Esophagus muscularis mucosa (tissue), 4 donors: ENCODE results near the gene DTX1. TPM values are rescaled to one million over a fixed set of nuclear protein-coding genes. Genes with fewer than 3 reads are reported as not detected.

Source experiments
- DNase-seq: peaks from one replicate; pipeline ENCODE4 v3.0.0-alpha.2; 2017; ENCODE audit errors: extremely low spot score
- H3K27ac ChIP-seq, 4 donors: fragments of 200-600 bp; sonication (generic); replicated peaks in 1 of 4; 1 replicate in 3 of 4; 2 replicates in 1 of 4; pipeline ENCODE4 v1.5.1; 2016 to 2019; ENCODE audit warnings: mild to moderate bottlenecking in 1 of 4
- H3K27me3 ChIP-seq, 4 donors: fragments of 200-600 bp; sonication (generic); one replicate each; pipeline versions ENCODE4 v1.5.1 to v1.6.0; 2016 to 2019
- H3K36me3 ChIP-seq, 4 donors: fragments of 200-600 bp; sonication (generic); one replicate each; pipeline ENCODE4 v1.5.1; 2016 to 2019
- H3K4me1 ChIP-seq, 4 donors: fragments of 200-600 bp; sonication (generic); one replicate each; pipeline ENCODE4 v1.5.1; 2016 to 2019
- H3K4me3 ChIP-seq, 4 donors: fragments of 200-600 bp; sonication (generic); 1 replicate in 2 of 4; 2 replicates in 2 of 4; pipeline ENCODE4 v1.5.1; 2016 to 2019; ENCODE audit warnings: mild to moderate bottlenecking in 4 of 4, moderate library complexity in 1 of 4
- H3K9me3 ChIP-seq, 4 donors: fragments of 200-600 bp; sonication (generic); 1 replicate in 3 of 4; 2 replicates in 1 of 4; pipeline ENCODE4 v1.5.1; 2016 to 2019
- CTCF ChIP-seq, 3 experiments: fragments of 200-600 bp in 2 of 3; fragments of 450-650 bp in 1 of 3; sonication (generic) in 2 of 3; IDR thresholded peaks; one replicate each; pipeline ENCODE4 v1.5.1; 2017 to 2019; ENCODE audit warnings: antibody characterized with exemption in 3 of 3, mild to moderate bottlenecking in 2 of 3, moderate library complexity in 1 of 3
- EP300 ChIP-seq: sonication (generic); formaldehyde crosslinking; IDR thresholded peaks from one replicate; pipeline ENCODE4 v1.6.1; 2017; ENCODE audit warnings: antibody characterized with exemption
- POLR2A ChIP-seq: fragments of 450-650 bp; IDR thresholded peaks from one replicate; pipeline ENCODE4 v1.6.1; 2017; ENCODE audit warnings: antibody characterized with exemption, moderate library complexity, mild to moderate bottlenecking, low read depth
- POLR2AphosphoS5 ChIP-seq, 2 donors: sonication (generic); formaldehyde crosslinking; IDR thresholded peaks; one replicate each; pipeline ENCODE4 v1.6.1; 2017; ENCODE audit warnings: antibody characterized with exemption in 2 of 2
- WGBS: methylation state at CpG from one replicate; pipeline ENCODE4 v1.1.5; 2018; 5-methylcytosine and 5-hydroxymethylcytosine counted together
- intact Hi-C: fragments of 100-400 bp; cut with DNase I; formaldehyde crosslinking; loops from one replicate; pipeline ENCODE4 v1.15.1; 2023
- total RNA-seq, 4 donors: library from RNA; depleted of rRNA; stranded (reverse); fragments of >200 nt; gene quantifications; one replicate each; pipeline versions ENCODE4 v1.1.0 to v1.2.1, GENCODE V29; 2016

Gene DTX1
- total RNA-seq, 4 donors from 2014 or later, result 3.6 to 6.1 (median 4.9) TPM

GRCh38 chr12:113075137-113075683 is 18.7 kb downstream of the DTX1 start:
- no peak for DNase-seq
- Histone ChIP-seq H3K4me1 (peaks cover 0 to 16% (median 7%) of the 10 kb centered on the region in 4 donors), H3K36me3 (no peaks in the 10 kb centered on the region), H3K27ac (no peak overlapping the region), H3K9me3 (no peaks in the 10 kb centered on the region), H3K27me3 (peaks cover 0 to 44% (median 4%) of the 10 kb centered on the region in 4 donors), H3K4me3 (no peak overlapping the region)
- intact Hi-C loops, result no loop called here
- no peak for TF ChIP-seq EP300
- TF ChIP-seq POLR2A, result no peak
- no peak for TF ChIP-seq CTCF (IDR thresholded peaks at IDR 0.05)
- no peak for TF ChIP-seq POLR2AphosphoS5 (IDR thresholded peaks at IDR 0.05)
- 78% methylated on average over 4 of the region's 6 CpGs for WGBS

GRCh38 chr12:113077057-113077858 is 20.7 kb downstream of the DTX1 start:
- no peak for TF ChIP-seq POLR2A
- TF ChIP-seq EP300, result no peak
- no peak for TF ChIP-seq CTCF (IDR thresholded peaks at IDR 0.05)
- Histone ChIP-seq H3K27me3 (peaks cover 0 to 51% (median 4%) of the 10 kb centered on the region in 4 donors), H3K9me3 (no peaks in the 10 kb centered on the region), H3K36me3 (no peaks in the 10 kb centered on the region), H3K4me3 (no peak overlapping the region), H3K27ac (no peak overlapping the region), H3K4me1 (peaks cover 0 to 2% (median 0%) of the 10 kb centered on the region in 4 donors)
- intact Hi-C loops, result no loop called here
- no peak for DNase-seq
- WGBS, result 41% methylated on average over 30 of the region's 70 CpGs

GRCh38 chr12:113077859-113078255 is 21.3 kb downstream of the DTX1 start:
- WGBS, result 54% methylated on average over 9 of the region's 48 CpGs
- H3K27ac ChIP-seq, result no peak overlapping the region

GRCh38 chr12:113081873-113082272 is 25.3 kb downstream of the DTX1 start:
- no peaks in the 10 kb centered on the region for H3K9me3 ChIP-seq
- H3K27ac ChIP-seq, result no peak overlapping the region
- H3K27me3 ChIP-seq, result peaks cover 0 to 63% (median 6%) of the 10 kb centered on the region in 4 donors
- no peak overlapping the region for H3K4me3 ChIP-seq
- DNase-seq, result no peak
- intact Hi-C loops, result no loop called here
- 73% methylated on average over 4 of the region's 4 CpGs for WGBS
- H3K36me3 ChIP-seq, result no peaks in the 10 kb centered on the region
- H3K4me1 ChIP-seq, result no peaks in the 10 kb centered on the region
- no peak for TF ChIP-seq CTCF (IDR thresholded peaks at IDR 0.05)
- no peak for TF ChIP-seq EP300
- TF ChIP-seq POLR2A, result no peak
- TF ChIP-seq POLR2AphosphoS5 (IDR thresholded peaks at IDR 0.05), result no peak

More at GRCh38 chr12:113077859-113078255, 21.3 kb downstream of the DTX1 start:
- Histone ChIP-seq H3K4me3 (no peak overlapping the region), H3K27me3 (peaks cover 0 to 53% (median 4%) of the 10 kb centered on the region in 4 donors), H3K9me3 (no peaks in the 10 kb centered on the region), H3K4me1 (no peaks in the 10 kb centered on the region), H3K36me3 (no peaks in the 10 kb centered on the region)
- DNase-seq, result no peak
- TF ChIP-seq EP300 (no peak), CTCF (IDR thresholded peaks at IDR 0.05) (no peak), POLR2A (no peak), POLR2AphosphoS5 (IDR thresholded peaks at IDR 0.05) (no peak)
- intact Hi-C loops, result no loop called here
